Right ventricle myocardium inferior (tissue), 1 donor: ENCODE data around the gene LIX1L. TPM values are rescaled to one million over a fixed set of nuclear protein-coding genes. Genes with fewer than 3 reads are reported as not detected.

Source experiments
- ATAC-seq: fragments of 200-7000 bp; cut with Tn5 transposase; one replicate; pipeline ENCODE4 v1.9.1; 2020; ENCODE audit warnings: mild to moderate bottlenecking, moderate library complexity
- DNase-seq: peaks from one replicate; pipeline ENCODE4 v3.0.0; 2021; ENCODE audit errors: missing footprints
- intact Hi-C: fragments of 100-400 bp; cut with DNase I; formaldehyde crosslinking; loops from one replicate; pipeline ENCODE4 v1.11.0; 2022
- total RNA-seq: library from RNA; stranded (reverse); fragmentation: NEBNext Ultra II Directional; extraction: Animal tissue kit (Norgen Biotek cat#: 25700); gene quantifications from one replicate; pipeline ENCODE4 v1.2.1, GENCODE V29; 2021
- donor health status: DM: no; HTN: yes; CAD: no; lungs with severe emphysema.

Gene LIX1L
- total RNA-seq, 1 donor from 2014 or later = 25.8 TPM

DNA sequence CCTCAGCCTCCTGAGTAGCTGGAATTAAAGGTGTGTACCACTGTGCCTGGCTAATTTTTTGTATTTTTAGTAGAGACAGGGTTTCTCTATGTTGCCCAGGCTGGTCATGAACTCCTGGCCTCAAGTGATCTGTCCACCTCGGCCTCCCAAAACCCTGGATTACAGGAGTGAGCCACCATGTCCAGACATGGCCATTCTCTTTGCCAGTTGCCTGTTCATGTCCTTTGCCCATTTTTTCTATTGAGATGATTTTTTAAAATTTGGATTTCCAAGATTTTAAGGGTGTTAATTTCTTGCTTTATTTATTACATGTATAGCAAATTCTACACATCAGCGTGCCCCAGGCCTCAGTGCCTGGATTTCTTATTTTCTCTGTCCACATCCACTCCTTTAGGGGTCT lies 9.5 kb upstream of the LIX1L start:
- intact Hi-C loops = no loop called here
- no peak for DNase-seq
- ATAC-seq = no peak

GRCh38 chr1:145965119-145965744 lies 7.4 kb upstream of the LIX1L start:
- intact Hi-C loops = no loop called here
- no peak for ATAC-seq
- no peak for DNase-seq

DNA sequence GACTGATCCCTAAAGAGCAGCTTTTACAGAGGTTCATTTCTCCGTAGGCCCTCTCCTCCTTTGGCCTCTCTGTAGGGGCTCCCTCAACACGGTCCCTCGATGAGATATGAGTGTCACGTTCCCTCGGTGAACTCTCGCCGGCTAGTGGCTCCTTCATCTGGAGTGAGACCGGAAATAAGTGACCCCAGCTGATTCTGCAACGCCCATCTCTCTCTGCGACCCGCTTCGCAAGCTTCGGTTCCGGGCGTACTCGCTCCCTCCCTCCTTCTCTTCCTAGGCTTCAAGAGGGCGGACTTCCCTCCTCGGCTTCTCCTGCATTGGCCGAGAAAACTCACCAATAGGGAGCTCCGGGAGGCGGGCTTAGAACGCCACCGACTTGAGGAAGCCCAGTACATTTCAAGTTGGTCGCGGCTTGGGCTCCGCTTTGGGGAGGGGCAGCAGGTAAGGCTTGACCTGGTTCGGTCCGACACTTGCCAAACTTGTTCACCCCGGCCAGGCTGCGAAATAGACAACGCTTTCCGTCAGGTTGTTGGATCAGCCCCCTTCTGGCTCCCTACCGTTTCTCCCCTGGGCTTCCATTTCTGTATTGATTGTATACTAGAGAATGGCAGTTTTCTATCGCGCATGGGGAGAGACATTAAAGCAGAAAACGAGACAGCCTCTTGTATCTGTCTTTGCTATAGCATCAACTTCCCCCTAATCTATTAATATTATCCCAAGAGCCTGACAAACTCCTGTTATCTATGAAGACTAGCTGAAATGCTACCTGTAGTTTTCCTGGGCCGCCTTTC lies 6.7 kb upstream of the LIX1L start, which contains the start of the genes ANKRD34A and POLR3GL:
Gene ANKRD34A, minus strand, starts transcription at position 248 of the 791 bp plus-strand sequence. CDS start 2,816 bp downstream, outside the sequence.
Gene POLR3GL, plus strand, starts transcription at position 363 of the 791 bp plus-strand sequence. CDS start 10,176 bp downstream, outside the sequence.
- DNase-seq = peak; percentile 97
- intact Hi-C loops = loop anchor here (5.0 kb wide), 2 partner anchors 43 to 117 kb away; partner anchors contain the start of gene NUDT17
- ATAC-seq = peak; percentile 88

DNA sequence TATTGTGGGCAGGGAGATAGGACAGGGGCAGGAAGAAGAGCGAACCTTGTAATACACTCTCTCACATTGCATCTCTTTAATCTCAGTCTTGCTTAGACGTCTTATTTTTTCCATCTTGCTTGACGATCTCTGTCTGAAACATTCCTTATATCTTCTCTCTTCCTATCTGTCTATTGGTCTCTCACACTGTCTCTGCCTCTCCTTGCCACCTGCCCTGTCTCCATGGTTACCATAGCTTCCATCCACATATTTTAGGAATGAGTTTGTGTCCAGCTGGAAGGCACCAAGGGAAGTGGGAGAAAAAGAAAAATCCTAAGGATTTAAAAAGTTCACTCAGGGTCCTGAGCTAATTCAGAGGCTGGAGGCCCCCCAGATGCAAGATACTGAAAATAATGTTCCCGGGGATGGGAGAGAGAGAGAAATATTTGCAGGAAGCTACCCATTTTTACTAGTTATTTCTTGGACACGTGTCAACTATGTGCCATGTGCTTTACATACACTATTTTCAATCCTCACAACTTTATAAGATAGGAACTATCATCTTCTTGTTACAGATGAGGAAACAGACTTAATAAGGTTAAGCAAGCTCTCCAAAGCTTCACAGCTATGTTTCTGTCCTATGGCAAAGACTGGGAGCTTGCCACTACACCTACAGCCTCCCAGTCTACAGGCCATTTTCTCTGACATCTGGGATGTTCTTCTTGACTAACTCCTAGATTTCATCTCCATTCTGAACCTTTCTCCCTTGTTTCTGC lies 5.6 kb upstream of the LIX1L start:
- no peak for DNase-seq
- intact Hi-C loops = loop anchor here (5.0 kb wide), 2 partner anchors 44 to 116 kb away; partner anchors contain the start of gene NUDT17
- ATAC-seq = no peak

DNA sequence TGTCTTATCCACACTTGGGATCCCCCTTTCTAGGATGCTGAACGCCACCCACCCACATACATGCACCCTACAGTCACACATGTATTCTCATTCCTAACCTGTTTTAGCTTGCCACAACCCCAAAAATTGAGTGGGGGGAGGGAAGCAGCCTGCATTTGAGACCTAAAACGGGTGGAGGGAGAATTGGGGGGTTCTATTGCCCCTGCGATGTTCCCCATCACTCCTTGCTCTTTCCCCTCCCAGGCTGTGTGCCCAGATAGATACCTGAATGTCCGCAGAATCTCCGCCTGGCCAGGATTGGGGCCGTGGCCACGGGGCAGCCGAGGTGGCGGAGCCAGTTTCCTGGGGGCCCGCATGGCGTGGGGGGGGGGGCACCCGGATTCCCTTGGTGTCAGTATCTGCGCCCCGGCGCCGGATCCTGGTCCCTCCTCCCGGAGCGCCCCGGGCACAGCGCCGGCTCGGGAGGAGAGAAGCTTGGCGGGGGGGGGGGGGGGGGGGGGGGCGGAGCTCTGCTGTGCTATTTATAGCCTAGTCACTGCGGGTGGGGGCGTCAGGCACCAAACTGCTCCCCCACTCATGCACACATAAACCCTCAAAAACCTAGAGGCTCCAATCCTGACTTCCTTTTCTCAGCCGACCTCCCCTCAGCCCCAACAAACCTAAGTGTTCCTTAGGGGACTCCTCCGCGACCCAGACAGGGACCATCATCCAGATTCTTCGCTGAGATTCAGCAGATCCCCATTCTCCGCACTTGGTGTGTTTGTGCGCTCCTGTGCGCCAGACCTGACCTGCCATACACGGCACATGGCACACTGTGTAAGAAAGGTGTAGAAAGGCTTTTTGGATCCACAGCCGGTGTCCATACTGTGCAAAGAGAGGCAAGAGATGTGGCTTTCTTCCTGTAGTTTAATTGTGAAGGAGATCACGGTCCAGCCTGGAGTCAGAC lies 4.6 kb upstream of the LIX1L start:
- DNase-seq (peak; percentile 77), ATAC-seq (no peak)
- intact Hi-C loops = loop anchor here (5.0 kb wide), 2 partner anchors 45 to 115 kb away; partner anchors contain the start of gene NUDT17

DNA sequence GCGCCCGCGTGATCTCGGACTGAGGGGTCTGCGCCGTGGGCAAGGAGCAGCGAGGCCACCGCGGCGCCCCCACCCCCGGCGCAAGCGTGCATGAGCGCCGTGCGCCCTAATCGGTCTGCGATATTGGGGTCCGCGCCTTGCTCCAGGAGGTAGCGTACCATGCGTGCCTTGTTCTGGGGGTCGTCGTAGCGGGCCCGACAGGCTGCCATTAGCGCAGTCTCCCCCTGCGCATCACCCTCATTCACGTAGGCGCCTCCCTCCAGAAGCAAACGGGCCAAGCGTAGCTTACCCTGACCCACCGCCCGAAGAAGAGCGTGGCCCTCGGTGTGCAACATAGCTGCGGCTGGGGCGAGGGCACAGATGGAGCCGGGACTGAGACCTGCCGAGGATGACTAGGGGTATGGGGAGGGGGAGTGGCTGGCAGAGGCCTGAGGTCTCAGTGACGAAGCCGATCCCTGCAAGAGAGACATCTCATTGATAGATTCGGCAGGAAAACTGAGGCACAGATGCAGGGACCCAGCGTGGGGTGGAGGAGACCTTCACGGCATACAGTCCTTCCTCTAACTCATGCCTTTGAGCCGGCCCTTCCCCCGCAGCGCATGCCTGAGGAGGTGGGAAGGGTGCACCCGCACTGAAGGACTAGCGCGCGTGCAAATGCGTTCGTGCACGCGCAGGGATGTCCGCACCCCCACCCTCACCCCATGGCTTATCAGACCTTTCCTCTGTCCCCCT lies 3.8 kb upstream of the LIX1L start:
- intact Hi-C loops = loop anchor here (5.0 kb wide), 2 partner anchors 46 to 114 kb away; partner anchors contain the start of gene NUDT17
- DNase-seq (peak; percentile 85), ATAC-seq (no peak)

DNA sequence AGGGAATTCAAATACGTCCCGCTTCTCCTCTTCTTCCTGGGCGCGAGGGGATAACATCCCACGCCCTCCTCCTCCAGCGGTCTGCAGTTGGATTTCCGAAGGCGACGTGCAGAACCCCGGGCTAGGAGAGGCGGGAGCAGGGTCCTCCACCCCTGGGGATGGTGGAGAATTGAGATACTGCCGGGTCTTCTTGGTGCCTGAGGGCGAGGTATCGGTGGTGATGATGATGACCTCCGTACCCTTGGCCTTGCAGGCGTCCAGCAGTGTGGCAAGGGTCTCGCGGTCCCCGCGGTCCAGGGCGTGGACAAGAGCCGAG lies 3.2 kb upstream of the LIX1L start:
- DNase-seq (no peak), ATAC-seq (no peak)
- intact Hi-C loops = loop anchor here (5.0 kb wide), 2 partner anchors 46 to 114 kb away; partner anchors contain the start of gene NUDT17

GRCh38 chr1:145960468-145961108 lies 2.8 kb upstream of the LIX1L start:
- peak; percentile 52 for ATAC-seq
- intact Hi-C loops = loop anchor here (5.0 kb wide), 2 partner anchors 47 to 113 kb away; partner anchors contain the start of gene NUDT17

DNA sequence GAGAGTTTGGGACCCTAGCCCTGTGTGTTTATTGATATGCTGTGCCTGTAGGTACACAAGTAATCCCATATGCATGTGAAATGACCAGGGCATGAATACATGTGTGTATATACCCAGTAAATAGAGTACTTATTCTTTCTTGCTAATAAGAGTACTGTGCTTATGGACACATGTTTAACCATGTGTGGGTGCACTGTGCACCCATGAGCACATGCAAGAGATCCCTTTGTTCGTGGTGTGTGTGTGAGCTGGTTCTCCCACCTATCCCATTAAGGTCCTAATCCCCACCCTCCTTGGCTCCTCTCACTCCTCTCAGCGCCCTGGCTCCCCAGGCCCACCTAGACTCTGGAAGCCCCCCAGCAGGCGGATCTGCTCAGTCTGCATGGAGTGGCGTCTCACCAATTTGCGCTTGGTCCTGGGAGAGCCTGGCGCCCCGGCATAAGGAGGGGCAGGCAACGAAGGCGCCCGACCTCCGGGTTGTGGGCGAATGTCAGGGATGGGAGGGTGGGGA lies 2.2 kb upstream of the LIX1L start:
- DNase-seq (no peak), ATAC-seq (no peak)
- intact Hi-C loops = loop anchor here (5.0 kb wide), 3 partner anchors 43 to 113 kb away; partner anchors contain the start of genes NUDT17 and PEX11B

More at GRCh38 chr1:145960468-145961108, 2.8 kb upstream of the LIX1L start:
- peak; percentile 91 for DNase-seq

GRCh38 chr1:145959333-145959732 lies 1.5 kb upstream of the LIX1L start:
- intact Hi-C loops = loop anchor here (5.0 kb wide), 1 partner anchor 42 kb away; the partner anchor contains the start of gene PEX11B
- DNase-seq (no peak), ATAC-seq (no peak)

- ATAC-seq = no peak
- DNase-seq = no peak
- intact Hi-C loops = loop anchor here (1.0 to 5.0 kb wide), 2 partner anchors 31 to 41 kb away; partner anchors contain the start of genes PEX11B and RBM8A
Observed at GRCh38 chr1:145958734-145959133, 917 bp upstream of the LIX1L start.

DNA sequence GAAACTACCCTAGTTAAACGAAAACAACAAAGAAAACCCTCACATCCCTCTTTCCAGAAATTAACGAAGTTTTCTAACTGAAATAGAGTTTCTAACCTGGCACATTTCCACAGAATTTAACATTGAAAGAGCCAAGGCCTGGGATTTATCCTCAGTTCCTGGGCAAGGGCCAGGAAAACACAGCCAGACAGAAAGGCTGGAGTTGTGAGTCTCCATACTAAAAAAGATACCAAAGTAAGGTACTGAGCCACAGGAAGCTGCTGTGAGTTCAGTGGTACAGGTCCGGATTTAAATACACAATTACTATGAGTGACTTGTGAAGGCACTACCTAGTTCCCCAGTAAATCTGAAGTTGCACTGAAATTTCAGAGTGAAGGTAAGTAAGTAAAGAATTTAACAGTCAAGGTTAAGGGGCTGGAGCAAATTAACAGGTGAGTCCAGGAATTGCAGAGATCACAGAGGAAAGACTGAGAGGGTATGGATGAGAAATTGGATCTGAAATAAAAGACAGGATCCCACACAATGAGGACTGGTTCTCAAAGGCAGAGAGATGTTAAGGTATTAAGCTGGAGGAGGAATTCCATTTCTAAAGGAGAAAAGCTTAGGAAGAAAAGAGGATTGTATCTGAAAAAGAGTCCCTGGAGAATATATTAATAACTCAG lies 905 bp downstream of the LIX1L start:
- DNase-seq = no peak
- intact Hi-C loops = loop anchor here (5.0 kb wide), 1 partner anchor 40 kb away; the partner anchor contains the start of gene PEX11B
- no peak for ATAC-seq

DNA sequence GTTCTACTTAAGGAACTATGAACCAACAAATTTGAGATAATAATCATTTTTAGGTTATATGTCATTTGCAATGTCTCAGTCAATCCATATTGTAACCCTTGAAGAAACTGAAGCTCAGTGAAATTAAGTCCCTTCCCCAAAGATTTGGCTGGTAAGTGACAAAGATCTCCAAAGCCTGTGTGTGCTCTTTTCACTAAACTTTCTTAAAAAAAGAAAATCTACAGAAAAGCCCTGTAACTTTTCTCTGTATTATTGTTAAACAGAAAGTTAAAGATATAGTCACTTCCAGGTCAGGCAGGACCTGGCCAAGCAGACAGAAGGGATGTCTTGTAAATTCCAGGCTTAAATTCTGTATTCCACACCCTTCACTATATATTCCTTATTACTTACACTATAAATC lies 1.5 kb downstream of the LIX1L start:
- ATAC-seq (no peak), DNase-seq (no peak)
- intact Hi-C loops = loop anchor here (5.0 kb wide), 1 partner anchor 39 kb away; the partner anchor contains the start of gene PEX11B

DNA sequence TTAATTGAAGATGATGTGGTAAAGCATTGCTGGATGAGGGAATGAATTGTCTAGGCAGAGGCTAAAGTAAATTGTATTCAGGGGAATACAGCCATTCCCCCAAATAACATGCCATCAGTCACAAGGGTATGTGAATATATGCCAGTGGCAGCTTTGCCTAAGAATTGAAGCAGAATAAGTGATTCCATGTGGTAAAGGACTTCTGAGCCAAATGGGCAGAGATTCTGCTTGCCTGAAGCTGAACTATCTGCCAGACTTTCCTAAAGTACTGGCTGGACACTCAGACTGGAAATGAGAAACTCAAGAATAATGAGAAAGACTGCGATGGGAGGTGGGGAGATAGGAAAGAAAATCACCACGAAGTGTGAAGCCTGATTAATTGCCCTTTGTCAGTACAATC lies 2.4 kb downstream of the LIX1L start:
- intact Hi-C loops = loop anchor here (5.0 kb wide), 1 partner anchor 38 kb away; the partner anchor contains the start of gene PEX11B
- DNase-seq = no peak
- ATAC-seq = no peak

DNA sequence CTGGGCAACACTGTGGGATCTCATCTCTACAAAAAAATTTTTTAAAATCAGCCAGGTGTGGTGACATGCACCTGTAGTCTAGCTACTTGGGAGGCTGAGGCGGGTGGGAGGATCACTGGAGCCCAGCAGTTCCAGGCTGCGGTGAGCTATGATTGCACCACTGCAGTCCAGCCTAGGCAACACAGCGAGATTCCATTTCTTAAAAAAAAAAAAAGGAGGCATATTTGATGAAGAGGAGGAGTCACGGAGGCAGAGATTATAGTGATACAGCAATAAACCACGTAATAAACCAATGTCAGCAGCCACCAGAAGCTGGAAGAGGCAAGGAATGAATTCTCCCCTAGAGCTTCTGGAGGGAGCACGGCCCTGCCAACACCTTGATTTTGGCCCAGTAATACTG lies 4.0 kb downstream of the LIX1L start:
- DNase-seq (no peak), ATAC-seq (no peak)
- intact Hi-C loops = no loop called here

GRCh38 chr1:145952903-145953302 lies 4.9 kb downstream of the LIX1L start:
- ATAC-seq = no peak
- intact Hi-C loops = no loop called here
- DNase-seq = no peak
